H1 (cell line): ENCODE results near the gene HOXB3. TPM values are rescaled to one million over a fixed set of nuclear protein-coding genes. Genes with fewer than 3 reads are reported as not detected.

ENCODE experiments used
- CHD1 ChIP-seq: IDR thresholded peaks from 2 replicates; pipeline ENCODE4 v1.6.1; 2012; ENCODE audit warnings: low read depth, low read length, improper control_type of control experiment
- CHD2 ChIP-seq: IDR thresholded peaks from 2 replicates; pipeline ENCODE4 v1.6.1; 2012; ENCODE audit warnings: low read length, improper control_type of control experiment
- CREB1 ChIP-seq: IDR thresholded peaks from 2 replicates; pipeline ENCODE4 v1.6.1; 2012; ENCODE audit warnings: inconsistent platforms
- JUN ChIP-seq: IDR thresholded peaks from 2 replicates; pipeline ENCODE4 v1.6.1; 2011; ENCODE audit warnings: low read depth, mild to moderate bottlenecking, improper control_type of control experiment, low read length
- JUND ChIP-seq: IDR thresholded peaks from 2 replicates; pipeline ENCODE4 v1.6.1; 2011; ENCODE audit warnings: mild to moderate bottlenecking, improper control_type of control experiment, low read length
- NANOG ChIP-seq: IDR thresholded peaks from 2 replicates; pipeline ENCODE4 v1.6.1; 2011; ENCODE audit warnings: low read length, low read depth, mild to moderate bottlenecking, inconsistent platforms; ENCODE audit not compliant: insufficient read depth, poor library complexity, severe bottlenecking
- TCF12 ChIP-seq: IDR thresholded peaks from 2 replicates; pipeline ENCODE4 v1.6.1; 2011; ENCODE audit warnings: low read depth, mild to moderate bottlenecking, low read length
- YY1 ChIP-seq: IDR thresholded peaks from 2 replicates; pipeline ENCODE4 v1.6.1; 2011; ENCODE audit warnings: low read depth, mild to moderate bottlenecking, low read length
- polyA plus RNA-seq, 7 experiments: library from polyadenylated mRNA; depleted of rRNA in 3 of 7; stranded (reverse) in 5 of 7; unstranded in 2 of 7; fragments of >200 nt in 5 of 7; fragments of 200-250 nt in 2 of 7; gene quantifications; 1 replicate in 5 of 7; 2 replicates in 1 of 7; 4 replicates in 1 of 7; pipeline versions ENCODE4 v1.2.1 to v1.2.3, GENCODE V29; 2011 to 2013; ENCODE audit warnings: missing spikeins in 2 of 7, mixed read lengths in 2 of 7
- total RNA-seq: library from RNA; stranded (reverse); fragmentation: NEBNext Ultra II Directional; extraction: Animal tissue kit (Norgen Biotek cat#: 25700); gene quantifications from 2 replicates; pipeline ENCODE4 v1.2.1, GENCODE V29; 2021

Gene HOXB3
- total and polyA plus RNA-seq, 2 of the 8 experiments (the other 6 are each of a cell fraction or from before 2014, with no cell fraction given), result not detected

- TF ChIP-seq JUND (peak; percentile 12; the same call in 1 of the 2 replicates), YY1 (no peak), TCF12 (0 out of 2 replicates have a peak, but pooled peaks have one; percentile 63), NANOG (no peak), CHD2 (no peak), CHD1 (no peak), JUN (no peak), CREB1 (no peak)
Measured at GRCh38 chr17:48618256-48618896, 28.3 kb upstream of the HOXB3 start (continued).
